ENCODE measurements around the gene NOS1AP. TPM values are rescaled to one million over a fixed set of nuclear protein-coding genes. Genes with fewer than 3 reads are reported as not detected.

NOS1AP gene
- polyA plus RNA-seq, 1 of the 3 experiments (the other 2 are of a cell fraction), result 0.03 TPM

GRCh38 chr1:162206300-162206699 lies 136.8 kb downstream of the NOS1AP start:
- Histone ChIP-seq H3K9me2 (no peaks in the 10 kb centered on the region), H3K36me3 (replicated peaks in 1 of 2; ENCODE audit: control insufficient read depth in 1 of 2, insufficient read depth in 2 of 2, low read length in 1 of 2) (no peaks in the 10 kb centered on the region), H3K9me3 (no peaks in the 10 kb centered on the region), H2AFZ (ENCODE audit: low read depth) (no peak overlapping the region), H3K4me1 (ENCODE audit: control insufficient read depth in 1 of 2, insufficient read depth in 2 of 2, low read depth in 1 of 2, low read length in 1 of 2) (peaks cover 0 to 5% of the 10 kb centered on the region in 2 experiments; a peak in 2 of 4 replicates), H3F3A (replicated peaks; ENCODE audit: insufficient read depth) (no peaks in the 10 kb centered on the region), H3K9ac (no peak overlapping the region), H3K4me3 (ENCODE audit: low read depth in 2 of 2, low read length in 1 of 2) (no peak overlapping the region), H3K79me2 (ENCODE audit: insufficient read depth) (no peaks in the 10 kb centered on the region), H4K20me1 (ENCODE audit: insufficient read depth) (no peaks in the 10 kb centered on the region), H3K4me2 (no peak overlapping the region), H3K27ac (ENCODE audit: low read depth in 2 of 2, low read length in 1 of 2) (no peak overlapping the region), H3K27me3 (ENCODE audit: insufficient read depth) (no peaks in the 10 kb centered on the region)
- POLR2A ChIA-PET, result no interaction called here
- CTCF ChIA-PET, result no interaction called here
- 24% methylated on average over 1 of the region's 1 CpG for WGBS (ENCODE audit: low lambda C conversion rate)
- TF ChIP-seq GATA2 (CRISPR knock-in tag; IDR thresholded peaks at IDR 0.05), result no peak
- TF ChIP-seq RXRA (IDR thresholded peaks at IDR 0.05; ENCODE audit: borderline replicate concordance, low read depth), result no peak
- TF ChIP-seq TAF1 (IDR thresholded peaks at IDR 0.05; ENCODE audit: borderline replicate concordance, low read depth, low read length), result no peak
- TF ChIP-seq ELF1 (IDR thresholded peaks at IDR 0.05), result no peak
- no peak for TF ChIP-seq SIN3A (IDR thresholded peaks at IDR 0.05; ENCODE audit: borderline replicate concordance, low read depth, low read length)
- no peak for TF ChIP-seq NRF1 (IDR thresholded peaks at IDR 0.05; ENCODE audit: low read depth, low read length)
- TF ChIP-seq USF2 (IDR thresholded peaks at IDR 0.05; ENCODE audit: borderline replicate concordance, low read depth, low read length), result no peak
- TF ChIP-seq IRF3 (IDR thresholded peaks at IDR 0.05; ENCODE audit: low read depth, low read length), result no peak
- no peak for TF ChIP-seq REST (IDR thresholded peaks at IDR 0.05; ENCODE audit: low read depth, low read length)
- DNase-seq, result no peak

GRCh38 chr1:162206749-162207635 lies 137.5 kb downstream of the NOS1AP start:
- no peak for DNase-seq
- H3K36me3 ChIP-seq (replicated peaks in 1 of 2; ENCODE audit: control insufficient read depth in 1 of 2, insufficient read depth in 2 of 2, low read length in 1 of 2), result no peaks in the 10 kb centered on the region
- ChIA-PET CTCF (no interaction called here), POLR2A (no interaction called here)
- no peak overlapping the region for H3K27ac ChIP-seq (ENCODE audit: low read depth in 2 of 2, low read length in 1 of 2)
- 30% methylated on average over 12 of the region's 12 CpGs for WGBS (ENCODE audit: low lambda C conversion rate)
- no peaks in the 10 kb centered on the region for H3K9me3 ChIP-seq
- no peak overlapping the region for H3K4me3 ChIP-seq (ENCODE audit: low read depth in 2 of 2, low read length in 1 of 2)
- no peak overlapping the region for H2AFZ ChIP-seq (ENCODE audit: low read depth)
- H3K9me2 ChIP-seq, result no peaks in the 10 kb centered on the region
- peaks cover 0 to 5% of the 10 kb centered on the region in 2 experiments; a peak in 2 of 4 replicates for H3K4me1 ChIP-seq (ENCODE audit: control insufficient read depth in 1 of 2, insufficient read depth in 2 of 2, low read depth in 1 of 2, low read length in 1 of 2)
- H3K27me3 ChIP-seq (ENCODE audit: insufficient read depth), result no peaks in the 10 kb centered on the region
- no peak overlapping the region for H3K9ac ChIP-seq
- H3K4me2 ChIP-seq, result no peak overlapping the region
- no peaks in the 10 kb centered on the region for H3K79me2 ChIP-seq (ENCODE audit: insufficient read depth)
- no peaks in the 10 kb centered on the region for H3F3A ChIP-seq (replicated peaks; ENCODE audit: insufficient read depth)
- no peaks in the 10 kb centered on the region for H4K20me1 ChIP-seq (ENCODE audit: insufficient read depth)
- TF ChIP-seq GABPA (IDR thresholded peaks at IDR 0.05; ENCODE audit: low read depth) (no peak), RFX5 (IDR thresholded peaks at IDR 0.05; ENCODE audit: low read length) (no peak), TCF12 (IDR thresholded peaks at IDR 0.05) (no peak), MEF2A (IDR thresholded peaks at IDR 0.05; ENCODE audit: borderline replicate concordance, low read depth) (no peak), REST (IDR thresholded peaks at IDR 0.05; ENCODE audit: low read depth, low read length) (no peak), ZBTB33 (IDR thresholded peaks at IDR 0.05; ENCODE audit: borderline replicate concordance, low read depth) (no peak)

Data from SK-N-SH (cell line).